HEK293 (cell line): ENCODE results near the gene KAT7.

ENCODE experiments used
- GLI2 ChIP-seq: fragments of 450-650 bp; formaldehyde crosslinking; IDR thresholded peaks from 2 replicates; pipeline ENCODE4; 2017; ENCODE audit warnings: missing biosample characterization, missing genetic modification characterization, low read depth, borderline replicate concordance
- GLI4 ChIP-seq: fragments of 450-650 bp; formaldehyde crosslinking; IDR thresholded peaks from 2 replicates; pipeline ENCODE4 v1.5.1; 2016; ENCODE audit warnings: missing biosample characterization, missing genetic modification characterization
- PRDM1 ChIP-seq: fragments of 450-650 bp; formaldehyde crosslinking; IDR thresholded peaks from 2 replicates; pipeline ENCODE4; 2016; ENCODE audit warnings: missing biosample characterization, missing genetic modification characterization
- REST ChIP-seq: fragments of 450-650 bp; formaldehyde crosslinking; IDR thresholded peaks from 2 replicates; pipeline ENCODE4 v1.5.1; 2016; ENCODE audit warnings: missing biosample characterization, missing genetic modification characterization
- ZBTB8A ChIP-seq: fragments of 450-650 bp; formaldehyde crosslinking; IDR thresholded peaks from 2 replicates; pipeline ENCODE4 v1.5.1; 2016; ENCODE audit warnings: missing biosample characterization, missing genetic modification characterization
- ZNF10 ChIP-seq: fragments of 450-650 bp; formaldehyde crosslinking; IDR thresholded peaks from 2 replicates; pipeline ENCODE4 v1.5.1; 2017; ENCODE audit warnings: missing biosample characterization, missing genetic modification characterization
- ZNF121 ChIP-seq: fragments of 450-650 bp; formaldehyde crosslinking; IDR thresholded peaks from 2 replicates; pipeline ENCODE4 v1.5.1; 2016; ENCODE audit warnings: missing biosample characterization, missing genetic modification characterization
- ZNF23 ChIP-seq: fragments of 450-650 bp; formaldehyde crosslinking; IDR thresholded peaks from 2 replicates; pipeline ENCODE4 v1.5.1; 2016; ENCODE audit warnings: missing biosample characterization, missing genetic modification characterization, borderline replicate concordance
- ZNF24 ChIP-seq: fragments of 450-650 bp; formaldehyde crosslinking; IDR thresholded peaks from 2 replicates; pipeline ENCODE4 v1.5.1; 2016; ENCODE audit warnings: missing biosample characterization, missing genetic modification characterization
- ZNF362 ChIP-seq: fragments of 450-650 bp; formaldehyde crosslinking; IDR thresholded peaks from 2 replicates; pipeline ENCODE4 v1.5.1; 2016; ENCODE audit warnings: missing biosample characterization, missing genetic modification characterization
- ZNF571 ChIP-seq: fragments of 450-650 bp; formaldehyde crosslinking; IDR thresholded peaks from 2 replicates; pipeline ENCODE4 v1.5.0; 2017; ENCODE audit warnings: missing biosample characterization, missing genetic modification characterization
- ZNF677 ChIP-seq: fragments of 450-650 bp; IDR thresholded peaks from 2 replicates; pipeline ENCODE4 v1.5.0; 2018; ENCODE audit warnings: missing biosample characterization, mild to moderate bottlenecking, missing genetic modification characterization, moderate library complexity
- ZNF768 ChIP-seq: fragments of 450-650 bp; formaldehyde crosslinking; IDR thresholded peaks from 2 replicates; pipeline ENCODE4 v1.5.1; 2018; ENCODE audit warnings: missing biosample characterization, mild to moderate bottlenecking, missing genetic modification characterization
- TF ChIP-seq, protein P1 (sequence below): fragments of 450-650 bp; formaldehyde crosslinking; IDR thresholded peaks from 2 replicates; pipeline ENCODE4 v1.5.1; 2016; ENCODE audit warnings: missing biosample characterization, missing genetic modification characterization

- TF ChIP-seq, protein P1, sequence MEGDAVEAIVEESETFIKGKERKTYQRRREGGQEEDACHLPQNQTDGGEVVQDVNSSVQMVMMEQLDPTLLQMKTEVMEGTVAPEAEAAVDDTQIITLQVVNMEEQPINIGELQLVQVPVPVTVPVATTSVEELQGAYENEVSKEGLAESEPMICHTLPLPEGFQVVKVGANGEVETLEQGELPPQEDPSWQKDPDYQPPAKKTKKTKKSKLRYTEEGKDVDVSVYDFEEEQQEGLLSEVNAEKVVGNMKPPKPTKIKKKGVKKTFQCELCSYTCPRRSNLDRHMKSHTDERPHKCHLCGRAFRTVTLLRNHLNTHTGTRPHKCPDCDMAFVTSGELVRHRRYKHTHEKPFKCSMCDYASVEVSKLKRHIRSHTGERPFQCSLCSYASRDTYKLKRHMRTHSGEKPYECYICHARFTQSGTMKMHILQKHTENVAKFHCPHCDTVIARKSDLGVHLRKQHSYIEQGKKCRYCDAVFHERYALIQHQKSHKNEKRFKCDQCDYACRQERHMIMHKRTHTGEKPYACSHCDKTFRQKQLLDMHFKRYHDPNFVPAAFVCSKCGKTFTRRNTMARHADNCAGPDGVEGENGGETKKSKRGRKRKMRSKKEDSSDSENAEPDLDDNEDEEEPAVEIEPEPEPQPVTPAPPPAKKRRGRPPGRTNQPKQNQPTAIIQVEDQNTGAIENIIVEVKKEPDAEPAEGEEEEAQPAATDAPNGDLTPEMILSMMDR (tag by site-specific recombination) = no peak
- TF ChIP-seq REST (tag by site-specific recombination) (no peak), ZBTB8A (tag by site-specific recombination) (no peak), ZNF362 (tag by site-specific recombination) (no peak), ZNF768 (no peak), ZNF121 (tag by site-specific recombination) (no peak), ZNF677 (no peak), ZNF24 (tag by site-specific recombination) (no peak), ZNF23 (no peak), ZNF10 (tag by site-specific recombination) (no peak), GLI4 (tag by site-specific recombination) (no peak), PRDM1 (tag by site-specific recombination) (no peak), ZNF571 (no peak), GLI2 (tag by site-specific recombination) (no peak)
Measured at GRCh38 chr17:49815761-49816281, 27.3 kb downstream of the KAT7 start.
